Activated B cell treated with CpG ODN at 0.5 μM for 24 hours (primary cell): ENCODE data around the gene TP63. TPM values are rescaled to one million over a fixed set of nuclear protein-coding genes. Genes with fewer than 3 reads are reported as not detected.

Experiments used
- ATAC-seq: fragments of 200-7000 bp; cut with Tn5 transposase; one replicate; pipeline ENCODE4 v1.10.0; 2021; ENCODE audit warnings: low read depth, mild to moderate bottlenecking, moderate library complexity
- CTCF ChIA-PET: fragments of 350-600 bp; sonication (Branson Sonifier 250); formaldehyde crosslinking; loops from one replicate; lab custom pipeline; 2021; ENCODE audit warnings: antibody characterized with exemption; lab: Charles Lee
- POLR2A ChIA-PET: fragments of 350-600 bp; sonication (Branson Sonifier 250); formaldehyde crosslinking; loops from one replicate; lab custom pipeline; 2021; ENCODE audit warnings: antibody characterized with exemption; lab: Charles Lee
- DNase-seq: peaks from one replicate; pipeline ENCODE4 v3.0.0; 2022
- H3K27ac Mint-ChIP-seq: one replicate; pipeline ENCODE4 v1.8.0; 2020; ENCODE audit warnings: mixed read lengths
- H3K27me3 Mint-ChIP-seq: one replicate; pipeline ENCODE4 v1.8.0; 2021; ENCODE audit warnings: mixed read lengths
- H3K36me3 Mint-ChIP-seq: one replicate; pipeline ENCODE4 v1.8.0; 2021; ENCODE audit warnings: low read depth, mixed read lengths
- H3K4me1 Mint-ChIP-seq: one replicate; pipeline ENCODE4 v1.8.0; 2021; ENCODE audit warnings: mixed read lengths
- H3K4me3 Mint-ChIP-seq: one replicate; pipeline ENCODE4 v1.8.0; 2020; ENCODE audit warnings: mild to moderate bottlenecking, mixed read lengths
- H3K9me3 Mint-ChIP-seq: one replicate; pipeline ENCODE4 v1.8.0; 2020; ENCODE audit warnings: mixed read lengths
- intact Hi-C: fragments of 100-400 bp; cut with micrococcal nuclease; formaldehyde crosslinking; loops from one replicate; pipeline ENCODE4 v1.15.1; 2024
- total RNA-seq: library from RNA; stranded (reverse); gene quantifications from 2 replicates; pipeline ENCODE4 v1.2.3, GENCODE V29; 2022
- TF ChIP-seq, protein P1 (sequence below): fragments of 200-600 bp; IDR thresholded peaks from one replicate; pipeline ENCODE4 v1.8.0; 2022; ENCODE audit warnings: antibody characterized with exemption, mild to moderate bottlenecking

The TP63 gene
- total RNA-seq, 1 donor from 2014 or later, result 3.9 TPM

DNA sequence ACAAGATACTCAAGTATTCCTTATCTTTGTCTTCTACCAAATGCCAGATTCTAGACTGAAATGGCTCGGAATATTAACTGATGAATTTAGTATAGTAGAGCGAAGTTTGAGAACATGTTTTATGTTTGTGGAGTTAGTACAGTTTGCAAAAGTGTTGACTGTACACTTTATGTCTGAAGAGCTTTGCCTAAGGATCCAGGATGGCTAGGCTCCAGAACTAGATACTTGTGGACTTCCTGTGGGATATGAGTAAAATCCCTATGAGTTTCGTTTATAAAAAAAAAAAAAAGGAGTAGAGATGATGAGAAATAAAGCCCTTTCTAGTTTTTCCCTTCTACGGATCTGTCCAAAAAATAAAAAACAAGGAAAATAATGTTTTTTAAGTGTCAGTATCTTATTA is 96.7 kb downstream of the TP63 start:
- ChIA-PET CTCF (no interaction called here), POLR2A (no interaction called here)
- H3K36me3 Mint-ChIP-seq, result no peaks in the 10 kb centered on the region
- intact Hi-C loops, result no loop called here
- H3K27me3 Mint-ChIP-seq, result no peaks in the 10 kb centered on the region
- no peak for DNase-seq
- ATAC-seq, result no peak
- H3K4me1 Mint-ChIP-seq, result no peaks in the 10 kb centered on the region
- H3K9me3 Mint-ChIP-seq, result peaks cover 4% of the 10 kb centered on the region
- no peak overlapping the region for H3K4me3 Mint-ChIP-seq
- TF ChIP-seq, protein P1, sequence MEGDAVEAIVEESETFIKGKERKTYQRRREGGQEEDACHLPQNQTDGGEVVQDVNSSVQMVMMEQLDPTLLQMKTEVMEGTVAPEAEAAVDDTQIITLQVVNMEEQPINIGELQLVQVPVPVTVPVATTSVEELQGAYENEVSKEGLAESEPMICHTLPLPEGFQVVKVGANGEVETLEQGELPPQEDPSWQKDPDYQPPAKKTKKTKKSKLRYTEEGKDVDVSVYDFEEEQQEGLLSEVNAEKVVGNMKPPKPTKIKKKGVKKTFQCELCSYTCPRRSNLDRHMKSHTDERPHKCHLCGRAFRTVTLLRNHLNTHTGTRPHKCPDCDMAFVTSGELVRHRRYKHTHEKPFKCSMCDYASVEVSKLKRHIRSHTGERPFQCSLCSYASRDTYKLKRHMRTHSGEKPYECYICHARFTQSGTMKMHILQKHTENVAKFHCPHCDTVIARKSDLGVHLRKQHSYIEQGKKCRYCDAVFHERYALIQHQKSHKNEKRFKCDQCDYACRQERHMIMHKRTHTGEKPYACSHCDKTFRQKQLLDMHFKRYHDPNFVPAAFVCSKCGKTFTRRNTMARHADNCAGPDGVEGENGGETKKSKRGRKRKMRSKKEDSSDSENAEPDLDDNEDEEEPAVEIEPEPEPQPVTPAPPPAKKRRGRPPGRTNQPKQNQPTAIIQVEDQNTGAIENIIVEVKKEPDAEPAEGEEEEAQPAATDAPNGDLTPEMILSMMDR, result no peak
- H3K27ac Mint-ChIP-seq, result no peak overlapping the region

DNA sequence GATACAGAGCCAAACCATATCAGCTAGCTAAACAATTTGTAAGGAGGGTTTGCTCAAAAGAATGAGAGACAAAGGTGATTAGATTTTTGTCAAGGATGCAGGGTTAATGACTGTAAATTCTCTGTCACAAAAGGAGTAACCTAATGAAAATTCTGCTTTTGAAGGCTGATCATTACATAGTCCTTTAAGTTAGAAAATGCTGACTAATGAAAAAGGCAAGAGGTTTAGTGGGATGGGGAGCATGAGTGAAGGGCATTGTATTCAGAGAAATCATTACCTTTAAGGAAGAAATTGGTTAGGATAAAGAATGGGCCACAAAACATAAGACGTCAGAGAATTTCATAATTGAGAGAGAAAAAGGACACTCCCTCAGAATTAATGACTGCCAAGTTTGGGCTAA is 97.7 kb downstream of the TP63 start:
- Mint-ChIP-seq H3K36me3 (no peaks in the 10 kb centered on the region), H3K4me3 (no peak overlapping the region), H3K4me1 (no peaks in the 10 kb centered on the region), H3K9me3 (peaks cover 4% of the 10 kb centered on the region), H3K27ac (no peak overlapping the region), H3K27me3 (no peaks in the 10 kb centered on the region)
- ChIA-PET POLR2A (no interaction called here), CTCF (no interaction called here)
- DNase-seq (no peak), ATAC-seq (no peak)
- TF ChIP-seq, protein P1, result no peak
- intact Hi-C loops, result no loop called here

DNA sequence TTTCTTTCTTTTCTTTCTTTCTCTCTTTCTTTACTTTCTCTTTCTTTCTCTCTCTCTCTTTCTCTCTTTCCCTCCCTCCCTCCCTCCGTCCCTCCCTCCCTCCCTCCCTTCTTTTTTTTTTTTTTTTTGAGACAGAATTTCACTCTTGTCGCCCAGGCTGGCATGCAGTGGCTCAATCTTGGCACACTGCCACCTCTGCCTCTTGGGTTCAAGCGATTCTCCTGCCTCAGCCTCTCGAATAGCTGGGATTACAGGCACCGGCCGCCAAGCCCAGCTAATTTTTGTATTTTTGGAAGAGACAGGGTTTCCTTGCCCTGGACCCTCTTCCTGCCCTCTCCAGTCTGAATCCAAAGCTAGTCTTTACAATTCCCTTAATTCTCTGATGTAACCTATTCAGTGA is 102.9 kb downstream of the TP63 start:
- Mint-ChIP-seq H3K9me3 (no peaks in the 10 kb centered on the region), H3K27me3 (no peaks in the 10 kb centered on the region), H3K4me3 (no peak overlapping the region), H3K27ac (no peak overlapping the region), H3K4me1 (no peaks in the 10 kb centered on the region), H3K36me3 (no peaks in the 10 kb centered on the region)
- POLR2A ChIA-PET, result no interaction called here
- ATAC-seq, result no peak
- CTCF ChIA-PET, result no interaction called here
- TF ChIP-seq, protein P1, result no peak
- no peak for DNase-seq
- intact Hi-C loops, result no loop called here

DNA sequence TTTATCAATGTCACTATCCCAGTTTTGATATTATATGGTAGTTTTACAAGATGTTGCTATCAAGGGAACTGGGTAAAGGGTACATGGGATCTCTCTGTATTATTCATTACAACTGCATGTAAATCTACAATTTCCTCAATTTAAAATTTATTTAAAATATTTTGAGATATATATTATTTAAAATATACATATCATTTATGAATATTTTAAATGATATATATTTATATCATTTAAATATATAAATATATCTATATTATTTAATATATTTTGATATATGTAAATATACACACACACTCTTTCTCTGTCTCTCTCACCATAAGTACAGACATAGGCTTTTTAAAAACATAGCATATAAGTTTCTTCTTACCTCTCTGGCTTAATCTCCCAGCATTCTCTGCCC is 104.7 kb downstream of the TP63 start:
- ATAC-seq (no peak), DNase-seq (no peak)
- intact Hi-C loops, result no loop called here
- H3K27ac Mint-ChIP-seq, result no peak overlapping the region
- no peaks in the 10 kb centered on the region for H3K36me3 Mint-ChIP-seq
- ChIA-PET CTCF (no interaction called here), POLR2A (no interaction called here)
- TF ChIP-seq, protein P1, result no peak
- no peak overlapping the region for H3K4me3 Mint-ChIP-seq
- H3K9me3 Mint-ChIP-seq, result no peaks in the 10 kb centered on the region
- H3K27me3 Mint-ChIP-seq, result no peaks in the 10 kb centered on the region
- H3K4me1 Mint-ChIP-seq, result no peaks in the 10 kb centered on the region

DNA sequence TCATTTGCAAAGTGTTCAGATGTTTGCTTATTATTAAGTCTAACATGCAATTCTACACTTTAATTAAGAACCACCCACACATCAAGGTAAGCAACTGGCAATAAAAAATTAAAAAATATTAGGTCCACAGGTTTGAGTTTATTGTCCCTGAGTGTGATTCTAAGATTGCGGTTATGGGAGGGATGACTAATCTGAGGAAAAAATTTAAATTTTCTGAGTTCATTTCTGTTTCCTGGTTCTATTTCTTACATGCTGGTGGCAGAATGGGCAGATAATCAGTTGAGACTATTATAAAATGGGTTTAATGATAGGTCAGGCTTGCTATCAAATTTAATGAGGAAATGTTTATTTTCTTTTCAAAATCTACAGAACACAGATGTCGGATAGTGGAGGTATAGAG is 105.9 kb downstream of the TP63 start:
- Mint-ChIP-seq H3K27me3 (no peaks in the 10 kb centered on the region), H3K27ac (no peak overlapping the region), H3K9me3 (no peaks in the 10 kb centered on the region), H3K4me3 (no peak overlapping the region), H3K4me1 (no peaks in the 10 kb centered on the region), H3K36me3 (no peaks in the 10 kb centered on the region)
- DNase-seq (no peak), ATAC-seq (no peak)
- CTCF ChIA-PET, result no interaction called here
- POLR2A ChIA-PET, result no interaction called here
- TF ChIP-seq, protein P1, result no peak
- intact Hi-C loops, result no loop called here
